ENCODE data around the gene C1orf56. TPM values are rescaled to one million over a fixed set of nuclear protein-coding genes. Genes with fewer than 3 reads are reported as not detected.
"Not testable (repeated sequence)": the region's sequence is repeated elsewhere in the genome, so short reads cannot be mapped to it uniquely, and the experiment has no call there.

C1orf56 gene
- total RNA-seq, 3 donors from 2014 or later, result 1.3 to 4.0 (median 1.3) TPM

DNA sequence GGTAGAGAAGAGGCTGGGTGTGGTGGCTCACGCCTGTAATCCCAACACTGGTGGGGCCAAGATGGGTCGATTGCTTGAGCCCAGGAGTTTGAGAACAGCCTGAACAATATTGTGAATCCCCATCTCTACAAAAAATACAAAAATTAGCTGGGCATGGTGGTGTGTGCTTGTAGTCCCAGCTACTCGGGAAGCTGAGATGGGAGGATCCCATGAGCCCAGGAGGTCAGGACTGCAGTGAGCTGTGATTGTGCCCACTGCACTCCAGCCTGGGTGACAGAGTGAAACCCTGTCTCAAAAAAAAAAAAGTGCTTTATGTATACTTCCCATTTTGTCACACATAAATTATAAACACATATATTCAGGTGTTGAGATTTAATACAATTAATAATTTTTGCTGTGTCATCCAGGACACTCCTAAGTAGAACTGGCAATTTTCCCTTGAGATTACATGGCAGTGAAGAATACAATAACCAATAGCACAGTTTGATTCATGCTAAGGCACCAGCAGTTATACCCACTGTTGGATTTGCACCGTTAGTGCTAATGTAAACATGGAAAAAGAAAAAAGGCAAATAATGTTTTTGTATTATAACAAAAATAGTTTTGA lies 38.5 kb downstream of the C1orf56 start:
- ATAC-seq, result no peak
- intact Hi-C loops (cut with DNase I, micrococcal nuclease), result no loop called here
- H3K4me3 ChIP-seq, result no peak overlapping the region
- H3K9me3 ChIP-seq, result no peaks in the 10 kb centered on the region
- no peaks in the 10 kb centered on the region for H3K36me3 ChIP-seq (ENCODE audit: low read depth)
- TF ChIP-seq, protein P1, sequence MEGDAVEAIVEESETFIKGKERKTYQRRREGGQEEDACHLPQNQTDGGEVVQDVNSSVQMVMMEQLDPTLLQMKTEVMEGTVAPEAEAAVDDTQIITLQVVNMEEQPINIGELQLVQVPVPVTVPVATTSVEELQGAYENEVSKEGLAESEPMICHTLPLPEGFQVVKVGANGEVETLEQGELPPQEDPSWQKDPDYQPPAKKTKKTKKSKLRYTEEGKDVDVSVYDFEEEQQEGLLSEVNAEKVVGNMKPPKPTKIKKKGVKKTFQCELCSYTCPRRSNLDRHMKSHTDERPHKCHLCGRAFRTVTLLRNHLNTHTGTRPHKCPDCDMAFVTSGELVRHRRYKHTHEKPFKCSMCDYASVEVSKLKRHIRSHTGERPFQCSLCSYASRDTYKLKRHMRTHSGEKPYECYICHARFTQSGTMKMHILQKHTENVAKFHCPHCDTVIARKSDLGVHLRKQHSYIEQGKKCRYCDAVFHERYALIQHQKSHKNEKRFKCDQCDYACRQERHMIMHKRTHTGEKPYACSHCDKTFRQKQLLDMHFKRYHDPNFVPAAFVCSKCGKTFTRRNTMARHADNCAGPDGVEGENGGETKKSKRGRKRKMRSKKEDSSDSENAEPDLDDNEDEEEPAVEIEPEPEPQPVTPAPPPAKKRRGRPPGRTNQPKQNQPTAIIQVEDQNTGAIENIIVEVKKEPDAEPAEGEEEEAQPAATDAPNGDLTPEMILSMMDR (IDR thresholded peaks at IDR 0.05), result no peak
- no peak for DNase-seq
- no peaks in the 10 kb centered on the region for H3K4me1 ChIP-seq (ENCODE audit: low read depth)

DNA sequence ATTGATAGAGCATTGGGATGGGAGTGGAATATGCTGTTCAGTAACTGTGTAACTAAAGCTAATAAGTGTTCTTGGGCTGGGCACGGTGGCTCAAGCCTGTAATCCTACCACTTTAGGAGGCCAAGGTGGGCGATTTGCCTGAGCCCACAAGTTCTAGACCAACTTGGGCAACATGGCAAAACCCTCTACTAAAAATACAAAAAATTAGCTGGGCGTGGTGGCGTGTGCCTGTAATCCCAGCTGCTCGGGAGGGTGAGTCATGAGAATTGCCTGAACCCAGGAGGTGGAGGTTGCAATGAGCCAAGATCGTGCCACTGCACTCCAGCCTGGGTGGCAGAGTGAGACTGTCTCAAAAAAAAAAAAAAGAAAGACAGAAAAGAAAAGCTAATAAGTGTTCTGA lies 49.9 kb downstream of the C1orf56 start:
- H3K9me3 ChIP-seq; intact Hi-C loops (cut with DNase I, micrococcal nuclease); DNase-seq; H3K36me3 ChIP-seq (ENCODE audit: low read depth); H3K4me1 ChIP-seq (ENCODE audit: low read depth); ATAC-seq; H3K4me3 ChIP-seq: not testable (repeated sequence)

DNA sequence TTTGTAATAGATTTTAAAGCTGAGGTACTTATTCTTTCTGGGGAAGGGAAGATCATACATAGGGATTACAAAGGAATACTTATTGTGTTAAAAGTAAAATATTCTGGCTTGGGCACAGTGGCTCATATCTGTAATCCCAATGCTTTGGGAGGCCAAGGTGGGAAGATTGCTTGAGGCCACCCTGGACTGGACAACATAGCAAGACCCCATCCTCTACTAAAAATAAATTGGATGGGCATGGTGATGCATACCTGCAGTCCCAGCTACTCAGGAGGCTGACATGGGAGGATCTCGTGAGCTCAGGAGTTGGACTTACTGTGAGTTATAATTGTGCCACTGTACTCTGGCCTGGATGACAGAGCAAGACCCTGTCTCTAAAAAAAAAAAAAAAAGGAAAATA lies 50.6 kb downstream of the C1orf56 start:
- TF ChIP-seq, protein P1 (IDR thresholded peaks at IDR 0.05), result no peak
- intact Hi-C loops (cut with DNase I, micrococcal nuclease), result no loop called here
- H3K4me1 ChIP-seq (ENCODE audit: low read depth), result no peaks in the 10 kb centered on the region
- no peaks in the 10 kb centered on the region for H3K36me3 ChIP-seq (ENCODE audit: low read depth)
- H3K9me3 ChIP-seq, result no peaks in the 10 kb centered on the region
- H3K4me3 ChIP-seq, result no peak overlapping the region
- no peak for DNase-seq
- ATAC-seq, result no peak

Other genes with a start within 250 kb of the C1orf56 start
- gene CTSK, start 239.5 kb upstream of the C1orf56 start, total RNA-seq, result 10 to 100 TPM; 15.4 to 64.0 (median 30.3) TPM
- 10 to 100 TPM; 42.1 to 54.6 (median 42.7) TPM for gene ARNT, start 171.2 kb upstream of the C1orf56 start, total RNA-seq
- gene CTXND2, start 160.6 kb upstream of the C1orf56 start, total RNA-seq, result not detected
- gene SETDB1, start 121.4 kb upstream of the C1orf56 start, total RNA-seq, result 10 to 100 TPM; 35.4 to 49.4 (median 42.8) TPM
- gene CERS2, start 72.9 kb upstream of the C1orf56 start, total RNA-seq, result 100 to 1,000 TPM; 142 to 209 (median 186) TPM
- gene ANXA9, start 65.5 kb upstream of the C1orf56 start, total RNA-seq, result not detected
- gene MINDY1, start 40.8 kb upstream of the C1orf56 start, total RNA-seq, result 10 to 100 TPM; 44.5 to 52.0 (median 51.8) TPM
- 10 to 100 TPM; 21.3 to 27.5 (median 23.3) TPM for gene PRUNE1, start 39.3 kb upstream of the C1orf56 start, total RNA-seq
- 1 to 10 TPM in 1 of 3 donors, under 1 TPM in 2; 0.41 to 1.1 (median 0.63) TPM for gene BNIPL, start 11.2 kb upstream of the C1orf56 start, total RNA-seq
- 10 to 100 TPM; 69.2 to 78.5 (median 73.5) TPM for gene CDC42SE1, start 11.9 kb downstream of the C1orf56 start, total RNA-seq
- gene MLLT11, start 12.6 kb downstream of the C1orf56 start, total RNA-seq, result 1 to 10 TPM in 1 of 3 donors, under 1 TPM in 2; 0.09 to 5.4 (median 0.65) TPM
- gene GABPB2, start 23.0 kb downstream of the C1orf56 start, total RNA-seq, result 10 to 100 TPM; 15.1 to 18.7 (median 18.6) TPM
- gene SEMA6C, start 98.9 kb downstream of the C1orf56 start, total RNA-seq, result 1 to 10 TPM; 1.9 to 9.3 (median 4.3) TPM
- gene TNFAIP8L2, start 108.9 kb downstream of the C1orf56 start, total RNA-seq, result 1 to 10 TPM; 1.3 to 2.8 (median 2.5) TPM
- 10 to 100 TPM in 2 of 3 donors, 1 to 10 TPM in 1; 7.6 to 14.0 (median 10.0) TPM for gene LYSMD1, start 118.2 kb downstream of the C1orf56 start, total RNA-seq
- gene SCNM1, start 118.4 kb downstream of the C1orf56 start, total RNA-seq, result 10 to 100 TPM; 27.9 to 37.8 (median 28.1) TPM
- gene TMOD4, start 128.2 kb downstream of the C1orf56 start, total RNA-seq, result 1 to 10 TPM in 2 of 3 donors, not detected in 1; 1.0 to 2.5 TPM
- gene VPS72, start 142.4 kb downstream of the C1orf56 start, total RNA-seq, result 10 to 100 TPM; 32.1 to 56.5 (median 35.3) TPM
- 10 to 100 TPM; 38.4 to 47.5 (median 39.2) TPM for gene PIP5K1A, start 150.8 kb downstream of the C1orf56 start, total RNA-seq
- gene PSMD4, start 207.0 kb downstream of the C1orf56 start, total RNA-seq, result 100 to 1,000 TPM in 1 of 3 donors, 10 to 100 TPM in 2; 90.2 to 150 (median 95.1) TPM
- 10 to 100 TPM; 22.6 to 31.8 (median 29.7) TPM for gene ZNF687, start 234.5 kb downstream of the C1orf56 start, total RNA-seq